Upper lobe of left lung (tissue), 6 donors: ENCODE measurements around the gene YWHAB. TPM values are rescaled to one million over a fixed set of nuclear protein-coding genes. Genes with fewer than 3 reads are reported as not detected.

ENCODE experiments used
- ATAC-seq, 2 donors: fragments of 200-7000 bp; cut with Tn5 transposase; one replicate each; pipeline ENCODE4 v1.9.1; 2022; ENCODE audit warnings: mild to moderate bottlenecking in 2 of 2, moderate library complexity in 2 of 2; ENCODE audit not compliant: low FRiP score in 2 of 2
- DNase-seq, 2 donors: peaks; one replicate each; pipeline ENCODE4 v3.0.0-alpha.2; 2019 to 2020
- H3K27ac ChIP-seq, 4 donors: fragments of 200-600 bp; sonication (generic); one replicate each; pipeline ENCODE4 v1.5.1; 2016 to 2019
- H3K27me3 ChIP-seq, 4 donors: fragments of 200-600 bp; sonication (generic); one replicate each; pipeline ENCODE4 v1.5.1; 2017 to 2019
- H3K36me3 ChIP-seq, 4 donors: fragments of 200-600 bp; sonication (generic); one replicate each; pipeline ENCODE4 v1.5.1; 2016 to 2019
- H3K4me1 ChIP-seq, 4 donors: fragments of 200-600 bp; sonication (generic); one replicate each; pipeline ENCODE4 v1.5.1; 2018 to 2019
- H3K4me3 ChIP-seq, 4 donors: fragments of 200-600 bp; sonication (generic); one replicate each; pipeline ENCODE4 v1.5.1; 2017 to 2019; ENCODE audit warnings: mild to moderate bottlenecking in 2 of 4, moderate library complexity in 1 of 4
- H3K9me3 ChIP-seq, 4 donors: fragments of 200-600 bp; sonication (generic); one replicate each; pipeline ENCODE4 v1.5.1; 2018 to 2019
- EP300 ChIP-seq, 4 donors: sonication (generic); formaldehyde crosslinking; IDR thresholded peaks; one replicate each; pipeline ENCODE4 v1.5.1; 2017; ENCODE audit warnings: antibody characterized with exemption in 4 of 4, control low read depth in 2 of 4
- POLR2A ChIP-seq, 4 donors: fragments of 450-650 bp; IDR thresholded peaks; one replicate each; pipeline ENCODE4 v1.5.1; 2016 to 2017; ENCODE audit warnings: antibody characterized with exemption in 4 of 4, mild to moderate bottlenecking in 2 of 4
- POLR2AphosphoS5 ChIP-seq, 2 donors: sonication (generic); formaldehyde crosslinking; IDR thresholded peaks; one replicate each; pipeline ENCODE4 v1.5.1; 2017; ENCODE audit warnings: antibody characterized with exemption in 2 of 2
- whole genome bisulfite sequencing, 2 donors: methylation state at CpG; one replicate each; pipeline ENCODE4 v1.1.5; 2017 to 2018; 5-methylcytosine and 5-hydroxymethylcytosine counted together
- total RNA-seq, 6 donors: library from RNA; depleted of rRNA in 4 of 6; stranded (reverse); fragments of >200 nt in 4 of 6; gene quantifications; one replicate each; pipeline versions ENCODE4 v1.1.0 to v1.2.1, GENCODE V29; 2016 to 2021
- TF ChIP-seq, protein P1 (sequence below), 6 experiments: fragments of 450-650 bp in 4 of 6; fragments of 200-600 bp in 2 of 6; sonication (generic) in 2 of 6; IDR thresholded peaks; one replicate each; pipeline ENCODE4 v1.5.1; 2016 to 2019; ENCODE audit warnings: antibody characterized with exemption in 6 of 6
- donor health status: DM: no; HTN: no; CAD: no; lungs with moderate emphysema.
- donor health status: DM: no; HTN: yes; CAD: no; lungs with severe emphysema.

YWHAB gene
- total RNA-seq, 6 donors from 2014 or later = 61.0 to 201 (median 123) TPM

DNA sequence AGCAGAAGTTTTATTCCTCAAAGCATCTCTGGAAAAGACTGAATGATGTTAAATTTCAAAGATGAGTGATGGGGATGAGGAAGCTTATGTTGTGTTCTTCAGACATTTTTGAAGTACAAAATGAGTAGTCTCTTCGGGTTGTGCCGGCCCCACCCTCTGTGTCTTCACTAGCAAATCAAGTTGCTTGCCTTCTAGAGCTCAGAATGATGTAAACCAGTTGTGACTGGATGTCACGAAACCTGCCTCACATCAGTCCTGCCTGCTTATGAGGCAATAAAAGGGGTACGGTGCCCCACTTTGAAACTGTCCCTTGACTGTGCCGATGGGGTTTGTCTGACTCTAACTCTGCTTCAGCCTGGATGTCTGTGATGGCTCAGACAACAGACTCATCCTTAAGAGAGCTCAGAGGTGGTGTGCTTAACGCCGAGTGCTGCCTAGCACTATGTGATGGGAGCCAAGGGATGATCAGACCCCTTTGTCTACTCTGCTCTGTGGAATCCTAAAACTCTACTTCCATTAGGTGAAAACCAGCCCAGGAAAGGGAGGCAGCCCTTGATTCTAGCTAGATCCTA lies 55.7 kb downstream of the YWHAB start:
- WGBS, 2 donors = 90 to 92% methylated on average over 4 to 7 of the region's 7 CpGs
- Histone ChIP-seq H3K4me1 (no peaks in the 10 kb centered on the region), H3K36me3 (peaks cover 11 to 88% (median 45%) of the 10 kb centered on the region in 4 donors), H3K4me3 (no peak overlapping the region), H3K27ac (no peak overlapping the region), H3K27me3 (no peaks in the 10 kb centered on the region), H3K9me3 (no peaks in the 10 kb centered on the region)
- ATAC-seq (no peak), DNase-seq (no peak)
- TF ChIP-seq POLR2A (IDR thresholded peaks at IDR 0.05) = no peak
- TF ChIP-seq, protein P1, sequence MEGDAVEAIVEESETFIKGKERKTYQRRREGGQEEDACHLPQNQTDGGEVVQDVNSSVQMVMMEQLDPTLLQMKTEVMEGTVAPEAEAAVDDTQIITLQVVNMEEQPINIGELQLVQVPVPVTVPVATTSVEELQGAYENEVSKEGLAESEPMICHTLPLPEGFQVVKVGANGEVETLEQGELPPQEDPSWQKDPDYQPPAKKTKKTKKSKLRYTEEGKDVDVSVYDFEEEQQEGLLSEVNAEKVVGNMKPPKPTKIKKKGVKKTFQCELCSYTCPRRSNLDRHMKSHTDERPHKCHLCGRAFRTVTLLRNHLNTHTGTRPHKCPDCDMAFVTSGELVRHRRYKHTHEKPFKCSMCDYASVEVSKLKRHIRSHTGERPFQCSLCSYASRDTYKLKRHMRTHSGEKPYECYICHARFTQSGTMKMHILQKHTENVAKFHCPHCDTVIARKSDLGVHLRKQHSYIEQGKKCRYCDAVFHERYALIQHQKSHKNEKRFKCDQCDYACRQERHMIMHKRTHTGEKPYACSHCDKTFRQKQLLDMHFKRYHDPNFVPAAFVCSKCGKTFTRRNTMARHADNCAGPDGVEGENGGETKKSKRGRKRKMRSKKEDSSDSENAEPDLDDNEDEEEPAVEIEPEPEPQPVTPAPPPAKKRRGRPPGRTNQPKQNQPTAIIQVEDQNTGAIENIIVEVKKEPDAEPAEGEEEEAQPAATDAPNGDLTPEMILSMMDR (IDR thresholded peaks at IDR 0.05) = no peak
- no peak for TF ChIP-seq EP300 (IDR thresholded peaks at IDR 0.05)
- TF ChIP-seq POLR2AphosphoS5 (IDR thresholded peaks at IDR 0.05) = no peak

GRCh38 chr20:44942264-44942973 lies 56.9 kb downstream of the YWHAB start:
- ATAC-seq = no peak
- TF ChIP-seq EP300 (IDR thresholded peaks at IDR 0.05) = no peak
- Histone ChIP-seq H3K27ac (no peak overlapping the region), H3K27me3 (no peaks in the 10 kb centered on the region), H3K36me3 (peaks cover 11 to 90% (median 45%) of the 10 kb centered on the region in 4 donors), H3K4me1 (no peaks in the 10 kb centered on the region), H3K9me3 (no peaks in the 10 kb centered on the region), H3K4me3 (no peak overlapping the region)
- 92 to 96% methylated on average over 3 to 4 of the region's 4 CpGs for WGBS, 2 donors
- no peak for DNase-seq

DNA sequence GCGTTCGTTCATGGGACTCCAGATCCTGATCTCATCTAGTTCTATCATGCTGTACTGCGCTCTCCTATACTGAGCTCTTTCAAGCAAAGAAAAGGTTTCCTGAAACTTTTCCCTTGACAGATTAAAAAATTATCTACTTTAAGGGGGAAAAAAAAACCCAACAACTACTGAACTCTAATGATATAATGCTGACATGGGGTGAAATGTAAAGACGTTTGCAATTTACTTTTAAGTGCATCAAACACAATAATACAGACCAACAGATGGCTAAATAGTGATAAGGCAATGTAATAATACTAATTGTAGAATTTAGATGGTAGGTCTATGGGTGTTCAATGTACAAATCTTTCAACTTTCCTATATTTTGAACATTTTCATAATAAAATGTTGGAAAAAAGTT lies 58.3 kb downstream of the YWHAB start:
- no peaks in the 10 kb centered on the region for H3K4me1 ChIP-seq
- H3K27ac ChIP-seq = no peak overlapping the region
- ATAC-seq = no peak
- H3K27me3 ChIP-seq = no peaks in the 10 kb centered on the region
- no peak for TF ChIP-seq POLR2AphosphoS5 (IDR thresholded peaks at IDR 0.05)
- TF ChIP-seq, protein P1 (IDR thresholded peaks at IDR 0.05) = no peak
- TF ChIP-seq EP300 (IDR thresholded peaks at IDR 0.05) = no peak
- no peak for TF ChIP-seq POLR2A (IDR thresholded peaks at IDR 0.05)
- no peak for DNase-seq
- H3K4me3 ChIP-seq = no peak overlapping the region
- H3K36me3 ChIP-seq = peaks cover 11 to 96% (median 57%) of the 10 kb centered on the region in 4 donors
- WGBS, 2 donors = 92 to 96% methylated on average over 4 of the region's 4 CpGs
- H3K9me3 ChIP-seq = no peaks in the 10 kb centered on the region

GRCh38 chr20:44945261-44945660 lies 59.8 kb downstream of the YWHAB start:
- WGBS, 2 donors = 93 to 96% methylated on average over 6 of the region's 6 CpGs
- no peak for DNase-seq
- peaks cover 11 to 99% (median 63%) of the 10 kb centered on the region in 4 donors for H3K36me3 ChIP-seq

DNA sequence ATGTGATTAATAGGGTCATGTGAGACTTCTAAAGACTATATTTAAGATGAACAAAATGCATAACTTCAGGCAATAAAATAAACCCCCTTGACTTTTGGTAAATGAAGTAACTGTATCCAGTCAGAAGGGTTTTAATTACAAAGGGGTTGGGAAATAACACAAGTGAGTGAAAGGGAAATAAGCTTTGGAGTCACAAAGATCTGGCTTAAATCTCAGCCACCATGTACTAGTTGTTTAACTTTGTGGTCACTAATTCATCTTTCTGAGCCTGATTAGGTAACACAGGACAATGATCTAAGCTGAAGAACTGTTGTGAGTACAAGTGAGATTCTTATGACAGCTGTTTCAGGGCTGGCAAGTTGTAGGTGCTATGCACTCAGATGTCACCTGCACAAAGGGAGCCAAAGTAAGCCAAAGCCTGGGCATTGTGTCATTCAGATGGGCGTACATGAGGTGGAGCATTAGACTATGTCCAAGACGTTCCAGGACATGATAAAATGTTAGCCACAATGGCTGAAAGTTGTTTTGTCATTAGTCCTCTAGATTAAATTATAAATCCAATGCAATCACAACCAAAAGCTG lies 60.9 kb downstream of the YWHAB start:
- TF ChIP-seq POLR2AphosphoS5 (IDR thresholded peaks at IDR 0.05) (no peak), EP300 (IDR thresholded peaks at IDR 0.05) (no peak), POLR2A (IDR thresholded peaks at IDR 0.05) (no peak)
- TF ChIP-seq, protein P1 (IDR thresholded peaks at IDR 0.05) = no peak
- no peak overlapping the region for H3K4me3 ChIP-seq
- no peak for ATAC-seq
- H3K27me3 ChIP-seq = no peaks in the 10 kb centered on the region
- H3K36me3 ChIP-seq = peaks cover 16 to 99% (median 67%) of the 10 kb centered on the region in 4 donors
- no peak for DNase-seq
- H3K9me3 ChIP-seq = no peaks in the 10 kb centered on the region
- WGBS, 2 donors = 77 to 85% methylated on average over 2 of the region's 2 CpGs
- H3K4me1 ChIP-seq = no peaks in the 10 kb centered on the region
- H3K27ac ChIP-seq = no peak overlapping the region

More at GRCh38 chr20:44945261-44945660, 59.8 kb downstream of the YWHAB start:
- no peaks in the 10 kb centered on the region for H3K27me3 ChIP-seq
- H3K9me3 ChIP-seq = no peaks in the 10 kb centered on the region
- H3K4me1 ChIP-seq = no peaks in the 10 kb centered on the region
- H3K27ac ChIP-seq = no peak overlapping the region
- no peak for TF ChIP-seq POLR2AphosphoS5 (IDR thresholded peaks at IDR 0.05)
- TF ChIP-seq, protein P1 (IDR thresholded peaks at IDR 0.05) = no peak
- no peak for TF ChIP-seq EP300 (IDR thresholded peaks at IDR 0.05)
- TF ChIP-seq POLR2A (IDR thresholded peaks at IDR 0.05) = no peak
- no peak for ATAC-seq
- no peak overlapping the region for H3K4me3 ChIP-seq
